Stimulated activated CD8-positive, alpha-beta memory T cell treated with anti-CD3 and anti-CD28 coated beads, Interleukin-15, amount 100 ng/mL, for 48 hours (primary cell): ENCODE data around the gene NPTX1.

Experiments
- DNase-seq, 2 donors: peaks; one replicate each; pipeline ENCODE4 v3.0.0-alpha.2; 2020; ENCODE audit warnings: low read depth in 2 of 2

NPTX1 gene

DNA sequence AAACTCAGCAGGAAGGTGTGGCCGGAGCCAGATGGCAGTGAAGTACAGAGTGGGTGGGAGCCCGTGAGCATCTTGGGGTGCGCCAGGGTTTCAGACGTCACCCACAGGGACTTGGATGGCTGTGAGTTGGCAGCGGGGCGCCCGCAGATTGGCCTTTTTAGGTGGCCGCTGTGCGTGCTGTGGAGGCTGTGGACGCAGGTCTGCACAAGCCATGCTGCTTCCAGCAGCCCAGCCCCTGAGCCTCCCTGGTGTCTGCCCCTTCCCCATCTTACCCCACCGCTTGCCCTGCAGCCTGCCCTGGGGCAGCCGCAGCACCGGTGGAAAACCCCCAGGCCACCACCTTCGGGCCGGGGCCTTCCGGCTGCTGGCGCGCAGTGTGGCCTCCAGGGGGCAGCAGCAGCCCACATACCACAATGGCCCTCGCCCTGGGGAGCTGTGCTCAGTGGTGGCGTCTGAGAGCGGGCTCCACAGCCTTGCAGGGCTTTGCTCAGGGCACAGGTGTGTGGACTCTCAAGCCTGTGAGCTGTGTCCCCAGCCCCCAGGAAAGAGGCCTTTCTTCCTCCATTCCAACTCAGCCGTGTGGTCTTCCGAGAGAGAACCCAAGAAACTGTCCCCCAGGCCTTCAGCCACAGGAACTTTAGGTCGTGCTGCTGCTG is 49.6 kb downstream of the NPTX1 start:
- DNase-seq = peak; percentile 72 to 74

- DNase-seq = no peak
Measured at GRCh38 chr17:80425835-80426426, 50.5 kb downstream of the NPTX1 start.

- no peak for DNase-seq
Measured at GRCh38 chr17:80424878-80425765, 51.3 kb downstream of the NPTX1 start.

DNA sequence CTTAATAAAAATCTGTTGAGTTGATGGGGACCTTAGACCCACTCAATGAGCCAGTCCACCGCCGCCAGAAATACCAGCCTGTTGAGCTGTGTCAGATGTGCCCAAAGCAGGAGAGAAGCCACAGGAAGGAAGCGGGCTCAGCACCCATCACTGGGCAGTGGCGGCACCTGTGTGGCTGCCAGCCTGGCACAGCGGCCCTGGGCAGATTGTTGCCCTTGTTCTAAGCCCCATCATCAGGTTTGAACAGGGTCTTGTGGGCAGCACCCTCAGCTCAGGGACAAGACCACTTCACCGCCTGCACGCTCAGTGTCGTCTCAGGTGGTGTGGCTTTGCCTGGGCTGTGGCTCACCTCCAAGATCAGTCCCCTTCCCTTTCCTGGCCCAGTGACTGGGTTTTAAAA is 52.1 kb downstream of the NPTX1 start:
- DNase-seq = no peak

DNA sequence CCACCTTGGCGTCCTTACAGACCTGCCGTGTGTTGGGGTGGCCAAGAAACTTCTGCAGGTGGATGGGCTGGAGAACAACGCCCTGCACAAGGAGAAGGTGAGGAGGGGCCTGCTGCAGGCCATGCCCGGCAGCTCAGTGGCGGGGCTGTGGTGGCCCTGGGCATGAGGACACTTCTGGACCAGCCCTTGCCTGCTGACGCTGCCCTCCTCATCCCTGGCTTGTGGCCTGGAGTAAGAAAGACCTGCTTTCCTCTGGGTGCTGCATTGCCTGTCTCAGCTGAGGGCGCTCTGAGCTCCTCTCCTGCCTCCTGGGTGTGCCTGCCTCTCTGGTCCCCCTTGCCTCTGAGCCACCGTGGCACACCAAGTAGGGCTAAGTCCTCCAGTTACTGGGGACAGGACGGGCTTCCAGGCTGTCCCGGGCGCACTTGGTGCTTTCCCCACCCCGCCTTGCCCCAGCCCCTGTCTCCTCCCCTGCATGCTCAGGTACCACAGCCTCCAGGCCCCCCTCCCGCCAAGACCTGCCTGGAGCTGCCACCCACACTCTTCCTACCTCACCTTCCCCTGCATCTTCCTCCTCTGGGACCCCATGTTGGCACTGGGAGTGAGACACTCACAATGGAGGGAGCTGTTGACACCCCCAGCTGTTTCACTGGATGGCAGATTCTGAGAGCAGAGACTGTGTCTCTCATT is 52.7 kb downstream of the NPTX1 start:
- DNase-seq = no peak

DNA sequence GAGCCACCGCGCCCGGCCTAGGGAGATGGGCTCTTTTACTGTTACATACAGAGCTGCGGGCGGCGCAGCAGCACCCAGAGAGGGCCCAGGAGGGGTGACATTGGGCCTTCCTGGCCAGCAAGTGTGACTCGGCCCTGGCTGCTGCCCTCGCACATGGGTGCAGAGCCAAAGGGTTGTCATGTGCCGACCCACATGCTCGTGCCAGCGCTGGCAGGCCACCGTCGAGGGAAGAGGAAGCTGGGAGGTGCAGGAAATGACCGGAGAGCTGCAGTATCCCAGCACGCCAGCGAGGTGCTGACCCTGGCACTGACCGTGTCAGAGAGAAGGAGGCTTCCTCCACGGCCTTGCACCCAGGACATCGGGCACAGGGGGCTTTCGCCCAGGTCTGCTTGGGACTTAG is 53.4 kb downstream of the NPTX1 start:
- DNase-seq = no peak

DNA sequence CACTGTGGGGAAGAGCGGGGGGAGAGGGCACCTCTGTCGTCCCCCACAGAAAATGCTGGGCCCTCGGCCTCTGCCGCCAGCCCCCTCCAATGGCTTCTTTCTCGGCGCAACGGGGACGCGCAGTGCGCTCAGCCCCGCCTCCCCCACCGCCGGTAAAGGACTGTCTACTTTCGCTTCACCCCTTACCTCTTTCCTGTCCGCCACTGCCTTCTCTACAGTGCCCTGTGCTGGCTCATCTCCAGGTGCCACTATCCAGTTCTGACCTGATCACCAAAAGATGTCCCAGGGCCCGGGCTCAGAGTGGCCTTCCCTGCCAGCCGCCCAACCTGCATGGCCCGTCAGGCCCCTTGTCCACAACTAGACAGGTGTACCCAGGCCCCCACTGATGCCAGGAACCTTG is 54.1 kb downstream of the NPTX1 start:
- DNase-seq = no peak

- DNase-seq = no peak
Measured at GRCh38 chr17:80421381-80422090, 54.9 kb downstream of the NPTX1 start.

DNA sequence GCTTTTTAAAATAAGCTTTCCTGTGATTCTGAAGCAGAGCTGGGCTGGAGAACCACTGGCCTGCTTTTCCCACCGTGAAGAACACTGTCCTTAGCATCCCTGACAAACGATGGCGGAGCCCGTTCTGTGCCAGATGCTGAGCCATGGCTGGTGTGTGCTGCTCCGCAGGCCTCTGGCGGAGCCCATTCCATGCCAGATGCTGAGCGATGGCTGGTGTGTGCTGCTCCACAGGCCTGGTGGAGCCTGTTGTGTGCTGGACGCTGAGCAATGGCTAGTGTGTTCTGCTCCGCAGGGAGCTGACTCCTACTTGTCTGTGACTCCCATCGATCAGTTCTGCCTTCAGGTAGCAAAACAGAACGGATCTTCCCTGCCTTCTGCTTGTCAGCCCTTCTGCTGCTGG is 57.2 kb downstream of the NPTX1 start:
- DNase-seq = no peak

GRCh38 chr17:80418589-80418988 is 57.8 kb downstream of the NPTX1 start:
- DNase-seq = no peak
